ENCODE measurements around the gene RUNX1. TPM values are rescaled to one million over a fixed set of nuclear protein-coding genes. Genes with fewer than 3 reads are reported as not detected.

Gene RUNX1
- total and polyA plus RNA-seq, 2 experiments from 2014 or later = 0.12 TPM; not detected in 1

- DNase-seq (ENCODE audit: low read depth in 1 of 2, low spot score in 1 of 2) = no peak
- peaks cover 97% of the 10 kb centered on the region for H3K27me3 ChIP-seq
- TF ChIP-seq CTCF (IDR thresholded peaks at IDR 0.05; ENCODE audit: low read depth, low read length) = no peak
- no peaks in the 10 kb centered on the region for H3K36me3 ChIP-seq
- no peak overlapping the region for H3K4me3 ChIP-seq
- no peak overlapping the region for H3K27ac ChIP-seq
- no peaks in the 10 kb centered on the region for H3K4me1 ChIP-seq (ENCODE audit: low read depth)
- H3K9me3 ChIP-seq (ENCODE audit: low read depth) = no peaks in the 10 kb centered on the region
These were observed 3.7 kb upstream of the RUNX1 start for GRCh38 chr21:35052801-35053200.

GRCh38 chr21:35051287-35051818, 2.3 kb upstream of the RUNX1 start:
- H3K27ac ChIP-seq = no peak overlapping the region
- peak; percentile 77 for TF ChIP-seq CTCF (IDR thresholded peaks at IDR 0.05; ENCODE audit: low read depth, low read length)
- peak; percentile 73 to 95 for DNase-seq (ENCODE audit: low read depth in 1 of 2, low spot score in 1 of 2)

GRCh38 chr21:35050348-35051286, 1.5 kb upstream of the RUNX1 start:
- Histone ChIP-seq H3K36me3 (no peaks in the 10 kb centered on the region), H3K4me1 (ENCODE audit: low read depth) (no peaks in the 10 kb centered on the region), H3K9me3 (ENCODE audit: low read depth) (no peaks in the 10 kb centered on the region), H3K27ac (no peak overlapping the region), H3K4me3 (no peak overlapping the region), H3K27me3 (peaks cover 96% of the 10 kb centered on the region)
- DNase-seq (ENCODE audit: low read depth in 1 of 2, low spot score in 1 of 2) = no peak
- TF ChIP-seq CTCF (IDR thresholded peaks at IDR 0.05; ENCODE audit: low read depth, low read length) = no peak

More at GRCh38 chr21:35051287-35051818, 2.3 kb upstream of the RUNX1 start:
- H3K4me1 ChIP-seq (ENCODE audit: low read depth) = no peaks in the 10 kb centered on the region
- H3K9me3 ChIP-seq (ENCODE audit: low read depth) = no peaks in the 10 kb centered on the region
- no peak overlapping the region for H3K4me3 ChIP-seq
- H3K36me3 ChIP-seq = no peaks in the 10 kb centered on the region
- peaks cover 96% of the 10 kb centered on the region for H3K27me3 ChIP-seq

GRCh38 chr21:35048183-35048601, 910 bp downstream of the RUNX1 start:
- Histone ChIP-seq H3K27ac (no peak overlapping the region), H3K9me3 (ENCODE audit: low read depth) (no peaks in the 10 kb centered on the region), H3K4me3 (no peak overlapping the region), H3K27me3 (peaks cover 83% of the 10 kb centered on the region), H3K4me1 (ENCODE audit: low read depth) (no peaks in the 10 kb centered on the region), H3K36me3 (no peaks in the 10 kb centered on the region)
- TF ChIP-seq CTCF (IDR thresholded peaks at IDR 0.05; ENCODE audit: low read depth, low read length) = no peak
- no peak for DNase-seq (ENCODE audit: low read depth in 1 of 2, low spot score in 1 of 2)

- H3K36me3 ChIP-seq = no peaks in the 10 kb centered on the region
- no peaks in the 10 kb centered on the region for H3K4me1 ChIP-seq (ENCODE audit: low read depth)
- no peak for DNase-seq (ENCODE audit: low read depth in 1 of 2, low spot score in 1 of 2)
- no peaks in the 10 kb centered on the region for H3K9me3 ChIP-seq (ENCODE audit: low read depth)
- H3K27me3 ChIP-seq = peaks cover 84% of the 10 kb centered on the region
- H3K27ac ChIP-seq = no peak overlapping the region
- TF ChIP-seq CTCF (IDR thresholded peaks at IDR 0.05; ENCODE audit: low read depth, low read length) = no peak
- no peak overlapping the region for H3K4me3 ChIP-seq
These were observed 2.2 kb downstream of the RUNX1 start for GRCh38 chr21:35046880-35047229.

Data from cardiac muscle cell (in vitro differentiated cells and primary cell).